Adrenal gland (tissue), 19 donors: ENCODE results near the gene NAA38. TPM values are rescaled to one million over a fixed set of nuclear protein-coding genes. Genes with fewer than 3 reads are reported as not detected.
A peak's percentile ranks its signal among the peaks of the same experiment; 100 is the strongest.

Experiments
- DNase-seq, 7 donors: peaks; one replicate each; pipeline ENCODE4 v3.0.0-alpha.2; 2019 to 2020
- H3K27ac ChIP-seq, 5 donors: fragments of 200-600 bp; sonication (generic) in 4 of 5; 1 replicate in 3 of 5; 2 replicates in 2 of 5; pipeline versions ENCODE4 v1.5.1 to v1.8.0; 2016 to 2020; ENCODE audit warnings: mild to moderate bottlenecking in 1 of 5
- H3K27me3 ChIP-seq: fragments of 200-600 bp; 2 replicates; pipeline ENCODE4 v1.8.0; 2021
- H3K36me3 ChIP-seq, 2 donors: fragments of 200-600 bp; replicated peaks in 1 of 2; 1 replicate in 1 of 2; 2 replicates in 1 of 2; pipeline versions ENCODE4 v1.5.1 to v1.8.0; 2018 to 2022
- H3K4me1 ChIP-seq, 2 donors: fragments of 200-600 bp; replicated peaks in 1 of 2; 1 replicate in 1 of 2; 2 replicates in 1 of 2; pipeline versions ENCODE4 v1.5.1 to v1.8.0; 2018 to 2021
- H3K4me3 ChIP-seq, 4 donors: fragments of 200-600 bp; sonication (generic) in 3 of 4; one replicate each; pipeline ENCODE4 v1.5.1; 2016 to 2018
- H3K9me3 ChIP-seq, 3 donors: fragments of 200-600 bp; sonication (generic) in 1 of 3; replicated peaks in 1 of 3; 1 replicate in 2 of 3; 2 replicates in 1 of 3; pipeline versions ENCODE4 v1.5.1 to v1.8.0; 2016 to 2021
- CTCF ChIP-seq, 6 experiments: fragments of 450-650 bp in 4 of 6; fragments of 200-600 bp in 2 of 6; sonication (generic) in 1 of 6; IDR thresholded peaks; 1 replicate in 5 of 6; 2 replicates in 1 of 6; pipeline versions ENCODE4 v1.5.1 to v1.8.0; 2016 to 2021; ENCODE audit warnings: antibody characterized with exemption in 6 of 6, mild to moderate bottlenecking in 2 of 6, moderate library complexity in 1 of 6
- POLR2A ChIP-seq, 2 donors: fragments of 450-650 bp; IDR thresholded peaks; one replicate each; pipeline ENCODE4 v1.6.1; 2017; ENCODE audit warnings: antibody characterized with exemption in 2 of 2, mild to moderate bottlenecking in 2 of 2, moderate library complexity in 1 of 2
- WGBS, 4 donors: extraction: QIAGEN DNeasy Blood & Tissue Kit in 2 of 4; methylation state at CpG; one replicate each; pipeline versions ENCODE4 v1.1.5 to v1.1.7; 2013 to 2017; 5-methylcytosine and 5-hydroxymethylcytosine counted together
- intact Hi-C, 2 donors: fragments of 100-400 bp; cut with DNase I; formaldehyde crosslinking; loops; one replicate each; pipeline versions ENCODE4 v1.14.1 to v1.15.0; 2022 to 2023
- long read RNA-seq, 10 donors: library from polyadenylated mRNA in 3 of 10; unstranded in 2 of 10; stranded (forward) in 1 of 10; transcript quantifications; one replicate each; pipeline ENCODE4 v2.0.0 and lab custom pipeline, GENCODE V29; 2021 to 2026
- polyA plus RNA-seq, 3 donors: library from polyadenylated mRNA; stranded (reverse); fragments of 200-250 nt in 2 of 3; fragments of 350-450 nt in 1 of 3; fragmentation: Illumina TruSeq in 1 of 3; extraction: RNeasy Lipid Tissue Mini Kit (QIAGEN cat#74804) in 1 of 3; gene quantifications; one replicate each; pipeline ENCODE4 v1.2.3, GENCODE V29; 2013 to 2014
- total RNA-seq, 9 donors: library from RNA; depleted of rRNA in 4 of 9; stranded (reverse); fragments of >200 nt in 4 of 9; fragments of 120-200 nt in 1 of 9; fragmentation: NEBNext Ultra II Directional in 1 of 9; extraction: Animal tissue kit (Norgen Biotek cat#: 25700) in 1 of 9; gene quantifications; one replicate each; pipeline versions ENCODE4 v1.1.0 to v1.2.4, GENCODE V29; 2013 to 2023
- donor health status: healthy with polysubstance abuse.
- donor health status: Bipolar disorder and iron deficiency.
- donor health status: DM: yes; HTN: yes; CAD: no.
- donor health status: DM: no; HTN: no; CAD: no.
- donor health status: DM: no; HTN: no; CAD: no.
- donor health status: DM: yes; HTN: yes; CAD: no.

The NAA38 gene
- total RNA-seq: 100 to 1,000 TPM in 8 of 9 donors, 10 to 100 TPM in 1; 96.2 to 281 (median 124) TPM
- polyA plus RNA-seq: 100 to 1,000 TPM in 2 of 3 donors, 10 to 100 TPM in 1; 34.5 to 424 (median 329) TPM
- long read RNA-seq, donor 1, transcript NAA38-205 (3 exons, 852 nt): minor isoform, 89 of 327 reads
- long read RNA-seq, donor 1, transcript NAA38-201 (2 exons, 999 nt): major isoform, 106 of 327 reads
- long read RNA-seq, donor 1, transcript NAA38-203 (3 exons, 553 nt): minor isoform, 14 of 327 reads
- long read RNA-seq, donor 1, transcript NAA38-206 (2 exons, 424 nt): minor isoform, 22 of 327 reads
- long read RNA-seq, donor 1, partial matches to known transcripts: 57 of 327 reads
- long read RNA-seq, donor 1, other reads (novel, unspliced or antisense): 37 of 327 reads
- long read RNA-seq, donor 2, transcript NAA38-205 (3 exons, 852 nt): minor isoform, 35 of 193 reads
- long read RNA-seq, donor 2, transcript NAA38-201 (2 exons, 999 nt): major isoform, 48 of 193 reads
- long read RNA-seq, donor 2, transcript NAA38-206 (2 exons, 424 nt): minor isoform, 17 of 193 reads
- long read RNA-seq, donor 2, partial matches to known transcripts: 52 of 193 reads
- long read RNA-seq, donor 2, other reads (novel, unspliced or antisense): 38 of 193 reads
- long read RNA-seq, donor 3, transcript NAA38-201 (2 exons, 999 nt): major isoform, 54 of 152 reads
- long read RNA-seq, donor 3, transcript NAA38-205 (3 exons, 852 nt): minor isoform, 42 of 152 reads
- long read RNA-seq, donor 3, transcript NAA38-206 (2 exons, 424 nt): minor isoform, 21 of 152 reads
- long read RNA-seq, donor 3, partial matches to known transcripts: 16 of 152 reads
- long read RNA-seq, donor 3, other reads (novel, unspliced or antisense): 14 of 152 reads
- long read RNA-seq, donor 4, transcript NAA38-201 (2 exons, 999 nt): minor isoform, 44 of 154 reads
- long read RNA-seq, donor 4, transcript NAA38-206 (2 exons, 424 nt): minor isoform, 15 of 154 reads
- long read RNA-seq, donor 4, transcript NAA38-203 (3 exons, 553 nt): minor isoform, 6 of 154 reads
- long read RNA-seq, donor 4, transcript NAA38-205 (3 exons, 852 nt): major isoform, 67 of 154 reads
- long read RNA-seq, donor 4, partial matches to known transcripts: 2 of 154 reads
- long read RNA-seq, donor 4, other reads (novel, unspliced or antisense): 20 of 154 reads
- long read RNA-seq, donor 5, transcript NAA38-205 (3 exons, 852 nt): minor isoform, 44 of 148 reads
- long read RNA-seq, donor 5, transcript NAA38-206 (2 exons, 424 nt): minor isoform, 14 of 148 reads
- long read RNA-seq, donor 5, transcript NAA38-201 (2 exons, 999 nt): major isoform, 63 of 148 reads
- long read RNA-seq, donor 5, transcript NAA38-203 (3 exons, 553 nt): minor isoform, 5 of 148 reads
- long read RNA-seq, donor 5, partial matches to known transcripts: 0 of 148 reads
- long read RNA-seq, donor 5, other reads (novel, unspliced or antisense): 22 of 148 reads
- long read RNA-seq, donor 6, transcript NAA38-205 (3 exons, 852 nt): minor isoform, 54 of 144 reads
- long read RNA-seq, donor 6, transcript NAA38-201 (2 exons, 999 nt): major isoform, 63 of 144 reads
- long read RNA-seq, donor 6, transcript NAA38-206 (2 exons, 424 nt): minor isoform, 13 of 144 reads
- long read RNA-seq, donor 6, partial matches to known transcripts: 0 of 144 reads
- long read RNA-seq, donor 6, other reads (novel, unspliced or antisense): 10 of 144 reads
- long read RNA-seq, donor 7, transcript NAA38-201 (2 exons, 999 nt): major isoform, 49 of 119 reads
- long read RNA-seq, donor 7, transcript NAA38-205 (3 exons, 852 nt): minor isoform, 26 of 119 reads
- long read RNA-seq, donor 7, transcript NAA38-206 (2 exons, 424 nt): minor isoform, 10 of 119 reads
- long read RNA-seq, donor 7, transcript NAA38-203 (3 exons, 553 nt): minor isoform, 5 of 119 reads
- long read RNA-seq, donor 7, partial matches to known transcripts: 13 of 119 reads
- long read RNA-seq, donor 7, other reads (novel, unspliced or antisense): 16 of 119 reads
- long read RNA-seq, donor 8, transcript NAA38-206 (2 exons, 424 nt): minor isoform, 30 of 280 reads
- long read RNA-seq, donor 8, transcript NAA38-201 (2 exons, 999 nt): major isoform, 90 of 280 reads
- long read RNA-seq, donor 8, transcript NAA38-205 (3 exons, 852 nt): minor isoform, 49 of 280 reads
- long read RNA-seq, donor 8, partial matches to known transcripts: 85 of 280 reads
- long read RNA-seq, donor 8, other reads (novel, unspliced or antisense): 24 of 280 reads
- long read RNA-seq, donor 9, transcript NAA38-203 (3 exons, 553 nt): minor isoform, 5 of 146 reads
- long read RNA-seq, donor 9, transcript NAA38-205 (3 exons, 852 nt): major isoform, 48 of 146 reads
- long read RNA-seq, donor 9, transcript NAA38-201 (2 exons, 999 nt): minor isoform, 43 of 146 reads
- long read RNA-seq, donor 9, transcript NAA38-206 (2 exons, 424 nt): minor isoform, 13 of 146 reads
- long read RNA-seq, donor 9, partial matches to known transcripts: 37 of 146 reads
- long read RNA-seq, donor 9, other reads (novel, unspliced or antisense): 0 of 146 reads
- long read RNA-seq, donor 10, transcript NAA38-201 (2 exons, 999 nt): minor isoform, 22 of 165 reads
- long read RNA-seq, donor 10, transcript NAA38-206 (2 exons, 424 nt): minor isoform, 5 of 165 reads
- long read RNA-seq, donor 10, transcript NAA38-205 (3 exons, 852 nt): major isoform, 26 of 165 reads
- long read RNA-seq, donor 10, partial matches to known transcripts: 98 of 165 reads
- long read RNA-seq, donor 10, other reads (novel, unspliced or antisense): 11 of 165 reads

GRCh38 chr17:7856811-7857712 is at the start of gene NAA38:
Gene NAA38 (minus strand): TSS chr17:7857559. CDS start chr17:7857463, 96 bp downstream.
- Histone ChIP-seq H3K9me3 (no peaks in the 10 kb centered on the region), H3K4me3 (peak within 1 kb of the TSS; percentile 5 to 58 (median 32)), H3K27ac (peak within 1 kb of the TSS; percentile 75 to 91 (median 88)), H3K4me1 (peaks cover 23 to 35% of the 10 kb centered on the region in 2 donors), H3K36me3 (peaks cover 0 to 34% of the 10 kb centered on the region in 2 donors), H3K27me3 (no peaks in the 10 kb centered on the region)
- WGBS, 4 donors: 0 to 1% (median 0%) methylated on average over 23 to 64 of the region's 64 CpGs
- TF ChIP-seq POLR2A (IDR thresholded peaks at IDR 0.05) (peak; percentile 40 to 82), CTCF (IDR thresholded peaks at IDR 0.05) (peak in 5 of 6 experiments; percentile 29 to 46 (median 42))
- intact Hi-C loops: loop anchor here in 1 of 2 donors (5.0 kb wide), 1 partner anchor 35 kb away; no protein-coding TSS in a partner anchor
- peak; percentile 96 to 99 (median 98) for DNase-seq

DNA sequence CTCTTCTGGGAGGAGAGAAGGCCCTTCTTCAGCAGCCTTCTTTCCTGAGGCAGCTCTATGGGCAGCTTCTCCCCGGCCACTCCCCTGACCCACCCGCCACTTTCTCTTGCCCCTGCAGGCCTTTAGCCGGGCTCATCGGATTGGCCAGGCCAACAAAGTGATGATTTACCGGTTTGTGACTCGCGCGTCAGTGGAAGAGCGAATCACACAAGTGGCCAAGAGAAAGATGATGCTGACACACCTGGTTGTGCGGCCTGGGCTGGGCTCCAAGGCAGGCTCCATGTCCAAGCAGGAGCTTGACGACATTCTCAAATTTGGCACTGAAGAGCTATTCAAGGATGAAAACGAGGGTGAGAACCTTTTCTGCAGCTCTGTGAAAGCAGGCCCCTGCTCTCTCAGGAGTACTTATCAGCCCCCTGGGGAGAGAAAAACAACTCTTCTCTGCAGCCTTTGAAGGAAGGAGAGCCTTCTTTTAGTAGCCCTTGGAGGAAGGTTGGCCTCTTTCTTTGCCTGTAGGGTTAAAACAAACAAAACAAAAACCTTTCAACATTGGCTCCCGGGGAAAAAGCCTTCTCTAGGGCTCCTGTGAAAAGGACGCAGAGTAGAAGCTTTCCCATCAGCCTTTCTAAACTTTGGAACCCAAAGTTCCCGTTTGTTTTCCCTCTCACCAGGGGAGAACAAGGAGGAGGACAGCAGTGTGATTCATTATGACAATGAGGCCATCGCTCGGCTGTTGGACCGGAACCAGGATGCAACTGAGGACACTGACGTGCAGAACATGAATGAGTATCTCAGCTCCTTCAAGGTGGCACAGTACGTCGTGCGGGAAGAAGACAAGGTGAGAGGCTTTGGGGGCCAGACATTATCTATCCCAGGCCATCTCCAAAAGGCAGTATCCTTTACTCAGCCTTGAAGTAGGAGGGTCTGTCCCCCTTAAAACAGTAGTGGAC is 46.1 kb upstream of the NAA38 start:
- peak in 5 of 7 donors; percentile 56 to 73 (median 72) for DNase-seq
- intact Hi-C loops: no loop called here

More for the DNA sequence above, 46.1 kb upstream of the NAA38 start:
- TF ChIP-seq CTCF (IDR thresholded peaks at IDR 0.05) (no peak), POLR2A (IDR thresholded peaks at IDR 0.05) (no peak)
- H3K4me3 ChIP-seq: no peak overlapping the region
- 63 to 65% (median 64%) methylated on average over 17 to 22 of the region's 22 CpGs for WGBS, 4 donors
- peak overlapping the region in 1 of 5 donors; percentile 38 for H3K27ac ChIP-seq
- H3K4me1 ChIP-seq: no peaks in the 10 kb centered on the region
- H3K9me3 ChIP-seq: no peaks in the 10 kb centered on the region
- H3K27me3 ChIP-seq: no peaks in the 10 kb centered on the region
- H3K36me3 ChIP-seq: peaks cover 0 to 100% of the 10 kb centered on the region in 2 donors
